ENCODE results near the gene SPTAN1.
"Not testable (repeated sequence)": the region's sequence is repeated elsewhere in the genome, so short reads cannot be mapped to it uniquely, and the experiment has no call there.

DNA sequence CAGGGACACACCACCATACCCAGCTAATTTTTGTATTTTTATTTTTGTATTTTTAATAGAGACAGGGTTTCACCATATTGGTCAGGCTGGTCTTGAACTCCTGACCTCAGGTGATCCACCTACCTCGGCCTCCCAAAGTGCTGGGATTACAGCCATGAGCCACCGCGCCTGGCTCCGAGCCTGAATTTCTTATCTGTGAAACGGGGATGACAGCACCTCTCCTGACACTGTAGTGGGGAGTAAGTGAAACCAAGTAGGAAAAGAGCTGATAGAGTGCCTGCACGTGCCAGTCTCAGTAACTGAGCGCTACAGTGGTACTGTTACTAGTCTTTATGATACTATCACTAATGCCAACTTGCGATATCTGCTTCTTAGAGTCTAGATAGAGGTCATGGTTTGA, 32.8 kb downstream of the SPTAN1 start:
- not testable (repeated sequence) for TF ChIP-seq POLR2A (IDR thresholded peaks at IDR 0.05; ENCODE audit: low read length); GATA1 (IDR thresholded peaks at IDR 0.05; ENCODE audit: low read depth, low read length)

All from erythroblast (primary cell).